Spleen (tissue), 11 donors: ENCODE measurements around the gene ADAT2. TPM values are rescaled to one million over a fixed set of nuclear protein-coding genes. Genes with fewer than 3 reads are reported as not detected.

Experiments used
- DNase-seq: peaks from one replicate; pipeline ENCODE4 v3.0.0-alpha.2; 2020
- H3K27ac ChIP-seq, 8 donors: fragments of 200-600 bp; sonication (generic) in 7 of 8; 1 replicate in 4 of 8; 2 replicates in 4 of 8; pipeline versions ENCODE4 v1.5.0 to v1.8.0; 2016 to 2021; ENCODE audit warnings: inconsistent platforms in 4 of 8, mild to moderate bottlenecking in 4 of 8, moderate library complexity in 1 of 8
- H3K27me3 ChIP-seq, 7 donors: fragments of 200-600 bp; sonication (generic) in 6 of 7; replicated peaks in 1 of 7; 1 replicate in 4 of 7; 2 replicates in 3 of 7; pipeline versions ENCODE4 v1.5.0 to v1.8.0; 2016 to 2021; ENCODE audit warnings: inconsistent platforms in 3 of 7, mild to moderate bottlenecking in 1 of 7
- H3K36me3 ChIP-seq, 6 donors: fragments of 200-600 bp; sonication (generic) in 5 of 6; 1 replicate in 4 of 6; 2 replicates in 2 of 6; pipeline versions ENCODE4 v1.5.0 to v1.8.0; 2016 to 2021; ENCODE audit warnings: inconsistent platforms in 2 of 6
- H3K4me1 ChIP-seq, 6 donors: fragments of 200-600 bp; sonication (generic) in 5 of 6; 1 replicate in 3 of 6; 2 replicates in 3 of 6; pipeline versions ENCODE4 v1.5.0 to v1.8.0; 2016 to 2021; ENCODE audit warnings: inconsistent platforms in 3 of 6
- H3K4me3 ChIP-seq, 8 donors: fragments of 200-600 bp; sonication (generic) in 7 of 8; 1 replicate in 4 of 8; 2 replicates in 4 of 8; pipeline versions ENCODE4 v1.5.0 to v1.8.0; 2016 to 2021; ENCODE audit warnings: inconsistent platforms in 4 of 8, mild to moderate bottlenecking in 4 of 8, moderate library complexity in 2 of 8
- H3K9me3 ChIP-seq, 8 donors: fragments of 200-600 bp; sonication (generic) in 7 of 8; 1 replicate in 4 of 8; 2 replicates in 4 of 8; pipeline versions ENCODE4 v1.5.0 to v1.8.0; 2016 to 2021; ENCODE audit warnings: inconsistent platforms in 4 of 8
- POLR2A ChIP-seq, 3 donors: fragments of 450-650 bp; IDR thresholded peaks; one replicate each; pipeline ENCODE4 v1.5.1; 2017; ENCODE audit warnings: antibody characterized with exemption in 3 of 3, mild to moderate bottlenecking in 1 of 3
- POLR2AphosphoS5 ChIP-seq, 3 donors: sonication (generic); formaldehyde crosslinking; IDR thresholded peaks; one replicate each; pipeline ENCODE4 v1.5.1; 2017; ENCODE audit warnings: antibody characterized with exemption in 3 of 3
- WGBS, 5 donors: extraction: QIAGEN DNeasy Blood & Tissue Kit in 3 of 5; methylation state at CpG; one replicate each; pipeline versions ENCODE4 v1.1.5 to v1.1.7; 2013 to 2018; 5-methylcytosine and 5-hydroxymethylcytosine counted together
- intact Hi-C: fragments of 100-400 bp; cut with DNase I; formaldehyde crosslinking; loops from one replicate; pipeline ENCODE4 v1.15.0; 2023; ENCODE audit warnings: low total_unique reads
- polyA plus RNA-seq, 3 donors: library from polyadenylated mRNA; stranded (reverse); fragments of 200-250 nt; gene quantifications; one replicate each; pipeline ENCODE4 v1.2.1, GENCODE V29; 2013
- total RNA-seq, 7 donors: library from RNA; depleted of rRNA in 3 of 7; stranded (reverse); fragments of >200 nt in 3 of 7; fragmentation: NEBNext Ultra II Directional in 4 of 7; extraction: Animal tissue kit (Norgen Biotek cat#: 25700) in 4 of 7; gene quantifications; one replicate each; pipeline versions ENCODE4 v1.1.0 to v1.2.1, GENCODE V29; 2016 to 2021
- TF ChIP-seq, protein P1 (sequence below), 11 experiments: fragments of 200-600 bp in 7 of 11; fragments of 450-650 bp in 4 of 11; sonication (generic) in 4 of 11; IDR thresholded peaks in 8 of 11; conservative IDR thresholded peaks in 3 of 11; 1 replicate in 7 of 11; 2 replicates in 4 of 11; pipeline versions ENCODE4 v1.4.0 to v1.8.0; 2016 to 2021; ENCODE audit warnings: antibody characterized with exemption in 11 of 11, inconsistent platforms in 4 of 11, mild to moderate bottlenecking in 1 of 11
- donor health status: healthy with polysubstance abuse.
- donor health status: DM: no; HTN: no; CAD: no; lungs with moderate emphysema.
- donor health status: DM: no; HTN: no; CAD: no.
- donor health status: Bipolar disorder and iron deficiency.
- donor health status: healthy.
- donor health status: DM: no; HTN: no; CAD: no.
- donor health status: DM: yes; HTN: yes; CAD: no.

The ADAT2 gene
- total and polyA plus RNA-seq, 10 donors, result 5.4 to 17.8 (median 9.8) TPM

DNA sequence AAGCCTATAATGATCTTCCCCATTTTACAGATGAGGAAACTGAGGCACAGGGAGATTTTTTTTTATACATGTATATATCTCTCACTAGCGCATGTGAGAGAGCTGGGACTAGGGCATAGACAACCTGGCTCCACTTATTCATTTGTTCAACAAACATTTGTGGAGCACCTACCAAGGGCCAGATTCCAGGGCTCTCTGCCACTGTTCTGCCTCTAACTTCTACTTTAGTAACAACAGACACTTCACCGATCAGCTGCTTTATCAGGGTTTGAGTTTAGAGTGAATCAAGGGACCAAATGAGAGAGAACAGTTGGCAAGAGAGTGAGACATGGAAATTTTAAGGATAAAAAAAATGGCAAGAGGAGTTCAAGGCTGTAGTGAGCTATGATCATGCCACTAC, 7.4 kb downstream of the ADAT2 start:
- no peaks in the 10 kb centered on the region for H3K27me3 ChIP-seq
- no peaks in the 10 kb centered on the region for H3K4me1 ChIP-seq
- intact Hi-C loops, result no loop called here
- 98 to 100% (median 99%) methylated on average over 2 of the region's 2 CpGs for WGBS, 5 donors
- no peak overlapping the region for H3K4me3 ChIP-seq
- TF ChIP-seq, protein P1, sequence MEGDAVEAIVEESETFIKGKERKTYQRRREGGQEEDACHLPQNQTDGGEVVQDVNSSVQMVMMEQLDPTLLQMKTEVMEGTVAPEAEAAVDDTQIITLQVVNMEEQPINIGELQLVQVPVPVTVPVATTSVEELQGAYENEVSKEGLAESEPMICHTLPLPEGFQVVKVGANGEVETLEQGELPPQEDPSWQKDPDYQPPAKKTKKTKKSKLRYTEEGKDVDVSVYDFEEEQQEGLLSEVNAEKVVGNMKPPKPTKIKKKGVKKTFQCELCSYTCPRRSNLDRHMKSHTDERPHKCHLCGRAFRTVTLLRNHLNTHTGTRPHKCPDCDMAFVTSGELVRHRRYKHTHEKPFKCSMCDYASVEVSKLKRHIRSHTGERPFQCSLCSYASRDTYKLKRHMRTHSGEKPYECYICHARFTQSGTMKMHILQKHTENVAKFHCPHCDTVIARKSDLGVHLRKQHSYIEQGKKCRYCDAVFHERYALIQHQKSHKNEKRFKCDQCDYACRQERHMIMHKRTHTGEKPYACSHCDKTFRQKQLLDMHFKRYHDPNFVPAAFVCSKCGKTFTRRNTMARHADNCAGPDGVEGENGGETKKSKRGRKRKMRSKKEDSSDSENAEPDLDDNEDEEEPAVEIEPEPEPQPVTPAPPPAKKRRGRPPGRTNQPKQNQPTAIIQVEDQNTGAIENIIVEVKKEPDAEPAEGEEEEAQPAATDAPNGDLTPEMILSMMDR (IDR thresholded peaks at IDR 0.05 in 8 of 11, conservative IDR thresholded peaks at IDR 0.05 in 3 of 11), result no peak
- TF ChIP-seq POLR2AphosphoS5 (IDR thresholded peaks at IDR 0.05) (no peak), POLR2A (IDR thresholded peaks at IDR 0.05) (no peak)
- no peak overlapping the region for H3K27ac ChIP-seq
- H3K9me3 ChIP-seq, result no peaks in the 10 kb centered on the region
- no peak for DNase-seq
- H3K36me3 ChIP-seq, result peaks cover 0 to 27% (median 0%) of the 10 kb centered on the region in 6 donors

DNA sequence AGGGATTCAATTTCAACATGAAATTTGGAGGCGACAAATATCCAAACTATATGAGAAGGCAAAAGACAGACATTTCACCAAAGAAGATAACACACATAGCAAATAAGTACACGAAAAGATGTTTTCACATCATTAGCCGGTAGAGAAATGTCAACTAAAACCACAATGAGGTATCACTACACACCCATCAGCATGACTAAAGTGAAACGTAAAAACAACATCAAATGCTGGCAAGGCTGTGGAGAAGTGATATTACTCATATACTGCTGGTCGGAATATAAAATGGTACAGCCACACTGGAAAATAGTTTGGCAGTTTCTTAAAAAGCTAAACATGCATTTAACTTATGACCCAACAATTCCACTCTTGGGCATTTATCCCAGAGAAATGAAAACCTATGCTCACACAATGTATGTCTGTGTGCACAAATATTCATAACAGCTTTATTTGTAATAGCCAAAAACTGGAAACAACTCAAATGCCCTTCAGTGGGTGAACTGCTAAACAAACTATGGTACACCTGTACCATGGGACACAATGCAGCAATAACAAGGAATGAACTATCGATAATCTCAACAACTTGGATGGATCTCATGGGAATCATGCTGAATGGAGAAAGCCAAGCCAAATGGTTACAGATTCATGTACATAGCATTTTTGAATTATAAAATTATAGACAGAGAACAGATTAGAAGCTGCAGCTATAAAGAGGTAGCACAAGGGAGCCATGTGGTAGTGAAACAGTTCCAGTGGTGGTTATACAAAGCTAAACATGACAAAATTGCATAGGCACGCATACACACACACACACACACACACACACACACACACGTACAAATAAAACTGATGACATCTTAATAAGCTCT, 8.6 kb downstream of the ADAT2 start:
- TF ChIP-seq POLR2A (IDR thresholded peaks at IDR 0.05) (no peak), POLR2AphosphoS5 (IDR thresholded peaks at IDR 0.05) (no peak)
- TF ChIP-seq, protein P1 (IDR thresholded peaks at IDR 0.05 in 8 of 11, conservative IDR thresholded peaks at IDR 0.05 in 3 of 11), result no peak
- H3K9me3 ChIP-seq, result no peaks in the 10 kb centered on the region
- H3K27me3 ChIP-seq, result no peaks in the 10 kb centered on the region
- no peaks in the 10 kb centered on the region for H3K4me1 ChIP-seq
- H3K4me3 ChIP-seq, result no peak overlapping the region
- intact Hi-C loops, result no loop called here
- H3K27ac ChIP-seq, result no peak overlapping the region
- DNase-seq, result no peak
- WGBS, 5 donors, result 84 to 93% (median 86%) methylated on average over 8 of the region's 8 CpGs
- H3K36me3 ChIP-seq, result peaks cover 0 to 39% (median 0%) of the 10 kb centered on the region in 6 donors

DNA sequence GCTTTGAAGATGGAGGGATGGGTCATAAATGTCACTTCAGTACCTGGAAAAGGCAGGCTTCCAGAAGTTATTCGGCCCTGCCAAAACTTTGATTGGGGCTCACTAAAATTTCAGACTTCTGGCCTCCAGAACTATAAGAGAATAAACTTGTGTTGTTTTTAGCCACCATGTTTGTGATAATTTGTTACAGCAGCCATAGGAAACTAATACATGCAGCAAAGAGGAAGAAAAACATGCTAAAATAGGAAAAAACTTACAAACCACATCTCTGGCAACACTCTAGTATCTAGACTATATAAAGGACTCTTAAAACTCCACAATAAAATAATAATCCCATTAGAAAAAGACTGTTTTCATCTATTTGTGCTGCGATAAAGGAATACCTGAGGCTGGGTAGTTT, 9.5 kb downstream of the ADAT2 start:
- no peak for DNase-seq
- Histone ChIP-seq H3K36me3 (peaks cover 0 to 48% (median 0%) of the 10 kb centered on the region in 6 donors), H3K4me1 (no peaks in the 10 kb centered on the region), H3K27me3 (no peaks in the 10 kb centered on the region), H3K9me3 (no peaks in the 10 kb centered on the region), H3K4me3 (no peak overlapping the region), H3K27ac (no peak overlapping the region)
- intact Hi-C loops, result no loop called here
- TF ChIP-seq POLR2AphosphoS5 (IDR thresholded peaks at IDR 0.05) (no peak), POLR2A (IDR thresholded peaks at IDR 0.05) (no peak)
- TF ChIP-seq, protein P1 (IDR thresholded peaks at IDR 0.05 in 8 of 11, conservative IDR thresholded peaks at IDR 0.05 in 3 of 11), result no peak
- 94 to 97% (median 96%) methylated on average over 2 of the region's 2 CpGs for WGBS, 5 donors

DNA sequence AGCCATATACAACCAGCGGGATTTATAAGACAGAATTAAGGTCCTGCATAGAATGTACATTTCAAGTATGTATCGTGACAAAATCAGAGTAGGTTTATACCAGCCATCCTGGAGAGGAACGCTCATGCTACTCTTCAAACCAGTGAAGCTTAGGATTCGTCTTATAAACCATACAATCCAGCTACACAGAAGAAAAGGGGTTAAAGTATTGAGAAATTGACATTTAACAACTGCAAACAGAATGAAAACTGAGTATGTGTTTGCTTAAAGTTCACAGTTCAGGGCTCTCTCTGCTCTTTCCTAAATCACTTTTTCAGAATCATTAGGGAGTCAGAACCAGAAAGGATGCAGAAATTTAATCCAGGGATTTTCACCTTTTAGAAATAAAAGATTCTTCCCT, 17.9 kb downstream of the ADAT2 start:
- WGBS, 5 donors, result 89 to 99% (median 92%) methylated on average over 4 of the region's 4 CpGs
- Histone ChIP-seq H3K27me3 (no peaks in the 10 kb centered on the region), H3K4me3 (no peak overlapping the region), H3K4me1 (no peaks in the 10 kb centered on the region), H3K36me3 (peaks cover 0 to 45% (median 3%) of the 10 kb centered on the region in 6 donors), H3K27ac (no peak overlapping the region), H3K9me3 (no peaks in the 10 kb centered on the region)
- TF ChIP-seq, protein P1 (IDR thresholded peaks at IDR 0.05 in 8 of 11, conservative IDR thresholded peaks at IDR 0.05 in 3 of 11), result no peak
- no peak for TF ChIP-seq POLR2AphosphoS5 (IDR thresholded peaks at IDR 0.05)
- TF ChIP-seq POLR2A (IDR thresholded peaks at IDR 0.05), result no peak
- intact Hi-C loops, result no loop called here
- no peak for DNase-seq
